B cell (primary cell): ENCODE measurements around the gene HDDC3.

Source experiments
- EZH2 ChIP-seq: IDR thresholded peaks from 2 replicates; pipeline ENCODE4 v1.6.1; 2012; ENCODE audit warnings: borderline replicate concordance, low read depth, mild to moderate bottlenecking, moderate library complexity, low read length; ENCODE audit not compliant: insufficient read depth, poor library complexity, severe bottlenecking
- TF ChIP-seq, protein P1 (sequence below): fragments of 200-600 bp; IDR thresholded peaks from one replicate; pipeline ENCODE4 v1.8.0; 2022; ENCODE audit warnings: antibody characterized with exemption, mild to moderate bottlenecking

DNA sequence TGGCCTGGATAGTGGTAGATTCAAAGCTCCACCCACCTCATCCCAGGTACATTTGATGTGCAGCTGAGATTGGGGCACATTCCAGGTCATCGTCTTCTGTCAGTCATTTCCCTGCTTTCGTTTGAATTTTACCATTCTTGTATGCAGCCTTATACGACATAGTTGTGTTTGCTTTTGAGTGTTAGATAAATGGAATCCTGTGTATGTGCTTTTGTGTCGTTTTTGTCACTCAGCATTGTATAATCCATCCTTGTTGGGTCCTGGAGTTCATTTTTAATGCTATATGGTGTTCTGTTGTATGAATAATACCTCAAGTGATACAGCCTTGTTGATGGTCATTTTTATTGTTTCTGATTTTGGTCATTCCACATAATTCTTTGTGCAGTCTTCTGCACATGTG is 29.7 kb upstream of the HDDC3 start:
- no peak for TF ChIP-seq EZH2
- TF ChIP-seq, protein P1, sequence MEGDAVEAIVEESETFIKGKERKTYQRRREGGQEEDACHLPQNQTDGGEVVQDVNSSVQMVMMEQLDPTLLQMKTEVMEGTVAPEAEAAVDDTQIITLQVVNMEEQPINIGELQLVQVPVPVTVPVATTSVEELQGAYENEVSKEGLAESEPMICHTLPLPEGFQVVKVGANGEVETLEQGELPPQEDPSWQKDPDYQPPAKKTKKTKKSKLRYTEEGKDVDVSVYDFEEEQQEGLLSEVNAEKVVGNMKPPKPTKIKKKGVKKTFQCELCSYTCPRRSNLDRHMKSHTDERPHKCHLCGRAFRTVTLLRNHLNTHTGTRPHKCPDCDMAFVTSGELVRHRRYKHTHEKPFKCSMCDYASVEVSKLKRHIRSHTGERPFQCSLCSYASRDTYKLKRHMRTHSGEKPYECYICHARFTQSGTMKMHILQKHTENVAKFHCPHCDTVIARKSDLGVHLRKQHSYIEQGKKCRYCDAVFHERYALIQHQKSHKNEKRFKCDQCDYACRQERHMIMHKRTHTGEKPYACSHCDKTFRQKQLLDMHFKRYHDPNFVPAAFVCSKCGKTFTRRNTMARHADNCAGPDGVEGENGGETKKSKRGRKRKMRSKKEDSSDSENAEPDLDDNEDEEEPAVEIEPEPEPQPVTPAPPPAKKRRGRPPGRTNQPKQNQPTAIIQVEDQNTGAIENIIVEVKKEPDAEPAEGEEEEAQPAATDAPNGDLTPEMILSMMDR = no peak
